HepG2 (cell line): ENCODE data around the gene OAS3. TPM values are rescaled to one million over a fixed set of nuclear protein-coding genes. Genes with fewer than 3 reads are reported as not detected.

ENCODE experiments used
- ATAC-seq: fragments of 200-7000 bp; cut with Tn5 transposase; 3 replicates; pipeline ENCODE4 v1.9.1; 2020; ENCODE audit warnings: mild to moderate bottlenecking, moderate library complexity
- BruUV-seq: library from RNA; stranded (reverse); fragments of 400-500 nt; replicated peaks from 2 replicates; lab custom pipeline; 2021; lab: Mats Ljungman, UMichigan
- CTCF ChIA-PET: fragments of 300-600 bp; formaldehyde crosslinking; extraction: SDS; loops from one replicate; lab custom pipeline; 2021; ENCODE audit warnings: low total read pairs, inconsistent platforms, low intra/inter-chr PET ratio; lab: Yijun Ruan, JAX
- POLR2A ChIA-PET: fragments of 350-600 bp; sonication (Branson Sonifier 250); formaldehyde crosslinking; loops from one replicate; lab custom pipeline; 2020; ENCODE audit warnings: antibody characterized with exemption, inconsistent platforms; lab: Yijun Ruan, JAX
- DNase-seq: peaks from one replicate; pipeline ENCODE4 v3.0.0-alpha.2; 2015; ENCODE audit warnings: low spot score
- FAIRE-seq: peaks from 3 replicates; lab custom pipeline; 2011; peaks lifted over from hg19 to GRCh38; lab: Jason Lieb, UNC
- H2AFZ ChIP-seq: one replicate; pipeline ENCODE4 v1.6.1; 2011; ENCODE audit warnings: low read length, inconsistent platforms
- H3K27ac ChIP-seq: fragments of 300-600 bp; 3 replicates; pipeline ENCODE4 v1.8.0; 2011; ENCODE audit warnings: mixed run types, mild to moderate bottlenecking, mixed read lengths, low read length, inconsistent platforms; ENCODE audit not compliant: insufficient read depth; ENCODE audit errors: extremely low read length
- H3K27me3 ChIP-seq, 2 experiments: fragments of 200-600 bp in 1 of 2; 2 replicates in 1 of 2; 3 replicates in 1 of 2; pipeline versions ENCODE4 v1.6.0 to v1.8.0; 2011; ENCODE audit warnings: low read length in 2 of 2, mild to moderate bottlenecking in 2 of 2, moderate library complexity in 2 of 2, inconsistent platforms in 1 of 2; ENCODE audit not compliant: insufficient read depth in 2 of 2, control insufficient read depth in 1 of 2
- H3K36me3 ChIP-seq, 2 experiments: fragments of 200-600 bp in 1 of 2; replicated peaks in 1 of 2; 2 replicates in 1 of 2; 3 replicates in 1 of 2; pipeline versions ENCODE4 v1.5.1 to v1.8.0; 2011; ENCODE audit warnings: low read length in 2 of 2, inconsistent platforms in 1 of 2; ENCODE audit not compliant: insufficient read depth in 2 of 2, control insufficient read depth in 1 of 2
- H3K4me1 ChIP-seq: 2 replicates; pipeline ENCODE4 v1.5.1; 2012; ENCODE audit warnings: low read length, inconsistent platforms; ENCODE audit not compliant: insufficient read depth
- H3K4me2 ChIP-seq: 2 replicates; pipeline ENCODE4 v1.6.0; 2011; ENCODE audit warnings: low read depth, low read length, inconsistent platforms
- H3K4me3 ChIP-seq, 3 experiments: fragments of 200-600 bp in 1 of 3; sonication (generic), shearing (Covaris generic) in 1 of 3; replicated peaks in 1 of 3; 2 replicates each; pipeline ENCODE4 v1.5.1; 2011 to 2016; ENCODE audit warnings: low read length in 3 of 3, inconsistent platforms in 2 of 3, low read depth in 2 of 3, mild to moderate bottlenecking in 2 of 3, control low read depth in 1 of 3, mixed read lengths in 1 of 3; ENCODE audit not compliant: insufficient read depth in 1 of 3
- H3K79me2 ChIP-seq: one replicate; pipeline ENCODE4 v1.6.1; 2011; ENCODE audit warnings: low read length, inconsistent platforms; ENCODE audit not compliant: insufficient read depth
- H3K9ac ChIP-seq: 2 replicates; pipeline ENCODE4 v1.6.0; 2011; ENCODE audit warnings: mild to moderate bottlenecking, low read depth, low read length, inconsistent platforms; ENCODE audit not compliant: insufficient read depth
- H3K9me3 ChIP-seq: 2 replicates; pipeline ENCODE4 v1.5.1; 2012; ENCODE audit warnings: mild to moderate bottlenecking, low read length
- H4K20me1 ChIP-seq: 2 replicates; pipeline ENCODE4 v1.6.0; 2011; ENCODE audit warnings: inconsistent platforms, mild to moderate bottlenecking, low read length, moderate library complexity; ENCODE audit not compliant: insufficient read depth
- CBX1 ChIP-seq: IDR thresholded peaks from one replicate; pipeline ENCODE4 v1.6.1; 2016; ENCODE audit warnings: antibody characterized with exemption, low read depth
- CHD2 ChIP-seq: IDR thresholded peaks from 2 replicates; pipeline ENCODE4 v1.6.1; 2011; ENCODE audit warnings: low read depth, low read length, improper control_type of control experiment
- DNMT3B ChIP-seq: conservative IDR thresholded peaks from 2 replicates; pipeline ENCODE4 v1.6.1; 2016; ENCODE audit warnings: missing biosample characterization, control low read depth
- JDP2 ChIP-seq: sonication (generic); formaldehyde crosslinking; IDR thresholded peaks from 2 replicates; pipeline ENCODE4 v1.8.1; 2022; ENCODE audit warnings: missing genetic modification reagents, borderline replicate concordance
- PAX8 ChIP-seq: sonication (generic); formaldehyde crosslinking; IDR thresholded peaks from 2 replicates; pipeline ENCODE4 v1.8.0; 2022; ENCODE audit warnings: mild to moderate bottlenecking, missing genetic modification reagents, borderline replicate concordance
- RNF2 ChIP-seq: fragments of 450-650 bp; conservative IDR thresholded peaks from 2 replicates; pipeline ENCODE4 v1.6.1; 2016; ENCODE audit warnings: low read depth
- SP5 ChIP-seq: IDR thresholded peaks from 2 replicates; pipeline ENCODE4 v1.6.1; 2016; ENCODE audit warnings: low read depth, borderline replicate concordance
- TP53 ChIP-seq: sonication (generic); formaldehyde crosslinking; conservative IDR thresholded peaks from 2 replicates; pipeline ENCODE4 v1.4.0; 2020; ENCODE audit warnings: missing genetic modification reagents
- TRAFD1 ChIP-seq: sonication (generic); formaldehyde crosslinking; IDR thresholded peaks from 2 replicates; pipeline ENCODE4 v1.5.1; 2020; ENCODE audit warnings: missing genetic modification reagents, mild to moderate bottlenecking, borderline replicate concordance
- ZFP82 ChIP-seq: sonication (generic); formaldehyde crosslinking; IDR thresholded peaks from 2 replicates; pipeline ENCODE4 v1.5.1; 2020; ENCODE audit warnings: mild to moderate bottlenecking, missing genetic modification reagents, borderline replicate concordance
- WGBS: methylation state at CpG from one replicate; pipeline ENCODE4 v1.1.6; 2017; ENCODE audit warnings: low lambda C conversion rate; 5-methylcytosine and 5-hydroxymethylcytosine counted together
- in situ Hi-C: cut with HindIII; loops from 2 replicates; pipeline ENCODE4 v1.10.0; 2017; ENCODE audit warnings: low pct_unique_long_range_greater_than_20kb; ENCODE audit not compliant: extremely low pct_ligation_motif_present
- intact Hi-C: fragments of 100-400 bp; cut with micrococcal nuclease; formaldehyde crosslinking; loops from one replicate; pipeline ENCODE4 v1.10.0; 2022; ENCODE audit not compliant: unreplicated experiment
- polyA plus RNA-seq, 8 experiments: library from polyadenylated mRNA; depleted of rRNA in 3 of 8; stranded (reverse) in 7 of 8; unstranded in 1 of 8; fragments of >200 nt; fragmentation: Illumina TruSeq in 4 of 8; extraction: Trizol in 4 of 8; gene quantifications; 2 replicates each; pipeline versions ENCODE4 v1.2.1 to v1.2.3, GENCODE V29; 2011 to 2016; ENCODE audit warnings: low read depth in 4 of 8, missing spikeins in 1 of 8, mixed read lengths in 1 of 8; ENCODE audit not compliant: insufficient read depth in 1 of 8
- total RNA-seq, 5 experiments: library from RNA; depleted of rRNA; stranded (reverse); fragments of >200 nt; fragmentation: Illumina TruSeq; extraction: Trizol; gene quantifications; 2 replicates each; pipeline ENCODE4 v1.2.3, GENCODE V29; 2016; ENCODE audit warnings: low read depth in 1 of 5

The OAS3 gene
- total and polyA plus RNA-seq, 2 of the 13 experiments (the other 11 are each of a cell fraction or from before 2014, with no cell fraction given), result 4.8 to 10.5 TPM

GRCh38 chr12:112979041-112979680 is 40.9 kb downstream of the OAS3 start (continued):
- TF ChIP-seq TRAFD1 (CRISPR knock-in tag), result no peak
- TF ChIP-seq ZFP82 (CRISPR knock-in tag), result no peak
- TF ChIP-seq SP5 (CRISPR knock-in tag), result no peak
- TF ChIP-seq DNMT3B (CRISPR knock-in tag), result no peak

DNA sequence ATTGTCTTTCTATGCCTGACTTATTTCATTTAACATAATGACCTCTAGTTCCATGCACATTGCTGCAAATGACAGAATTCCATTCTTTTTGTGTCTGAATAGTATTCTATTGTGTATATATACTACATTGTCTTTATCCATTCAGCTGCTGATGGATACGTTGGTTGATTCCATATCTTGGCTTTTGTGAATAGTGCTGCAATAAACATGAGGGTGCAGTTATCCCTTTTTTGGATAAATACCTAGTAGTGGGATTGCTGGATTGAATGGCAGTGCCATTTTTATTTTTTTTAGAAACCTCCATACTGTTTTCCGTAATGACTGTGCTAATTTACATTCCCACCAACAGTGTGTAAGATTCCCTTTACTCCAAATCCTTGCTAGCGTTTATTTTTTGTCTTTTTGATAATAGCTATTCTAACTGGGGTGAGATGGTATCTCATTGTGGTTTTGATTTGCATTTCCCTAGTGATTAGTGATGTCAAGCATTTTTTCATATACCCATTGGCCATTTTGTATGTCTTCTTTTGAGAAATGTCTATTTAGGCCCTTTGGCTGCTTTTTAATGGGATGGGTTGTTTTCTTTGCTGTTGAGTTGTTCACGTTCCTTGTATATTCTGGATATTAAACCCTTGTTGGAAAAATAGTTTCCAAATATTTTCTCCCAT is 42.4 kb downstream of the OAS3 start:
- H3K27me3 ChIP-seq, result no peaks in the 10 kb centered on the region
- no peak overlapping the region for H3K4me2 ChIP-seq
- H3K27ac ChIP-seq, result no peak overlapping the region
- no TSS peak for BruUV-seq
- H3K36me3 ChIP-seq, result no peaks in the 10 kb centered on the region
- H4K20me1 ChIP-seq, result no peaks in the 10 kb centered on the region
- FAIRE-seq (no peak), DNase-seq (no peak), ATAC-seq (no peak)
- no peaks in the 10 kb centered on the region for H3K79me2 ChIP-seq
- no peak overlapping the region for H3K4me3 ChIP-seq
- ChIA-PET POLR2A (no interaction called here), CTCF (no interaction called here)
- in situ Hi-C loops, result no loop called here
- intact Hi-C loops, result no loop called here
- H3K9me3 ChIP-seq, result no peaks in the 10 kb centered on the region
- WGBS, result 35% methylated on average over 4 of the region's 4 CpGs
- H3K4me1 ChIP-seq, result peaks cover 16% of the 10 kb centered on the region
- no peak overlapping the region for H2AFZ ChIP-seq
- H3K9ac ChIP-seq, result no peak overlapping the region
- TF ChIP-seq CBX1 (no peak), JDP2 (CRISPR knock-in tag) (no peak), CHD2 (no peak), RNF2 (no peak), TP53 (CRISPR knock-in tag) (no peak), PAX8 (CRISPR knock-in tag) (no peak)
